ENCODE data around the gene PEF1. TPM values are rescaled to one million over a fixed set of nuclear protein-coding genes. Genes with fewer than 3 reads are reported as not detected.

PEF1 gene
- total RNA-seq, 1 experiment from 2014 or later, result 40.3 TPM

GRCh38 chr1:31643976-31644559, 608 bp downstream of the PEF1 start:
- no peak overlapping the region for H2AFZ ChIP-seq (ENCODE audit: low read length)
- H3T11ph ChIP-seq (ENCODE audit: low read length), result no peak overlapping the region
- H3K4me2 ChIP-seq (ENCODE audit: insufficient read depth, insufficient read length, low read length), result peak overlapping the region; percentile 97
- peak overlapping the region; percentile 23 for H4K5ac ChIP-seq (ENCODE audit: insufficient read length, low read depth, low read length)
- peak overlapping the region; percentile 100 for H3K14ac ChIP-seq (ENCODE audit: insufficient read depth, low read length)
- no peak overlapping the region for H2AK5ac ChIP-seq (ENCODE audit: insufficient read length, low read length)
- peak overlapping the region; percentile 94 for H2BK5ac ChIP-seq (ENCODE audit: insufficient read length, low read length)
- Mint-ChIP-seq H3K27me3 (ENCODE audit: low read depth) (peaks cover 2% of the 10 kb centered on the region; the same call in 1 of the 2 replicates), H3K27ac (peak overlapping the region; percentile 100), H3K4me1 (peaks cover 14 to 20% of the 10 kb centered on the region in 2 experiments), H3K9me3 (no peaks in the 10 kb centered on the region), H3K36me3 (ENCODE audit: insufficient read depth in 1 of 3, low read depth in 3 of 3) (no peaks in the 10 kb centered on the region), H3K4me3 (peak overlapping the region; percentile 94 to 95)
- H3K9ac ChIP-seq (ENCODE audit: extremely low read depth, insufficient read length, low read length), result peak overlapping the region; percentile 95
- no peaks in the 10 kb centered on the region for H3K9me3 ChIP-seq (ENCODE audit: control insufficient read depth, low read depth, low read length)
- no peak overlapping the region; the same call in 1 of the 2 replicates for H3K4ac ChIP-seq (ENCODE audit: low read depth, low read length)
- peak overlapping the region; percentile 22 for H2BK12ac ChIP-seq (ENCODE audit: insufficient read length, low read depth, low read length)
- H3K79me1 ChIP-seq (ENCODE audit: insufficient read depth, low read depth, low read length, poor library complexity, severe bottlenecking), result no peaks in the 10 kb centered on the region
- no peak for TF ChIP-seq CTCF (conservative IDR thresholded peaks at IDR 0.05)
- H3K79me2 ChIP-seq (ENCODE audit: insufficient read depth, low read length), result peaks cover 9% of the 10 kb centered on the region; the same call in 1 of the 2 replicates
- H3K56ac ChIP-seq (ENCODE audit: insufficient read length, low read depth, low read length), result peak overlapping the region; percentile 9
- H3K4me1 ChIP-seq (ENCODE audit: insufficient read depth, low read length), result peaks cover 4% of the 10 kb centered on the region; the same call in 1 of the 2 replicates
- no peaks in the 10 kb centered on the region for H3K27me3 ChIP-seq (ENCODE audit: insufficient read depth, low read length)
- peak overlapping the region; percentile 89 for H3K27ac ChIP-seq (ENCODE audit: insufficient read length, low read depth, low read length)
- DNase-seq, result no peak
- no peak overlapping the region for H4K8ac ChIP-seq (replicated peaks; ENCODE audit: insufficient read length, low read depth, low read length)
- H2BK15ac ChIP-seq (ENCODE audit: low read depth, low read length), result no peak overlapping the region
- H3K23me2 ChIP-seq (ENCODE audit: insufficient read length, low read depth, low read length, poor library complexity, severe bottlenecking), result peaks cover 6% of the 10 kb centered on the region
- H2BK20ac ChIP-seq (ENCODE audit: low read depth, low read length, poor library complexity, severe bottlenecking), result no peak overlapping the region
- H2BK120ac ChIP-seq (ENCODE audit: low read depth, low read length, poor library complexity, severe bottlenecking), result peak overlapping the region; percentile 53
- peak overlapping the region; percentile 100 for H3K18ac ChIP-seq (ENCODE audit: insufficient read length, low read depth, low read length)
- no peaks in the 10 kb centered on the region for H4K20me1 ChIP-seq (ENCODE audit: control insufficient read depth, insufficient read depth, insufficient read length)
- H3K23ac ChIP-seq (ENCODE audit: insufficient read length, low read depth, low read length), result no peak overlapping the region
- WGBS (ENCODE audit: extremely low coverage, insufficient read length, low lambda C conversion rate), result no CpG with 5 or more reads among the region's 18 CpGs
- H4K91ac ChIP-seq (ENCODE audit: insufficient read length, low read depth, low read length), result peak overlapping the region; percentile 35
